Kidney epithelial cell (primary cell): Measurements from ENCODE around the gene ATP5PO. TPM values are rescaled to one million over a fixed set of nuclear protein-coding genes. Genes with fewer than 3 reads are reported as not detected.
"Not testable (repeated sequence)": the region's sequence is repeated elsewhere in the genome, so short reads cannot be mapped to it uniquely, and the experiment has no call there.

Experiments
- DNase-seq: peaks from one replicate; pipeline ENCODE4 v3.0.0-alpha.2; 2010; ENCODE audit warnings: low read depth
- H3K27me3 ChIP-seq: 2 replicates; pipeline ENCODE4 v1.6.0; 2011; ENCODE audit warnings: low read length; ENCODE audit not compliant: control insufficient read depth, insufficient read depth
- H3K36me3 ChIP-seq: 2 replicates; pipeline ENCODE4 v1.5.1; 2011; ENCODE audit warnings: low read length; ENCODE audit not compliant: control insufficient read depth, insufficient read depth
- H3K4me3 ChIP-seq: 2 replicates; pipeline ENCODE4 v1.5.1; 2011; ENCODE audit warnings: low read depth, mild to moderate bottlenecking, control low read depth, low read length
- total RNA-seq: library from RNA; depleted of rRNA; stranded (reverse); fragments of >200 nt; gene quantifications from 2 replicates; pipeline ENCODE4 v1.2.3, GENCODE V29; 2015
- TF ChIP-seq, protein P1 (sequence below): IDR thresholded peaks from 2 replicates; pipeline ENCODE4 v1.5.1; 2011; ENCODE audit warnings: mild to moderate bottlenecking, moderate library complexity, low read length, control low read depth, inconsistent platforms; ENCODE audit not compliant: insufficient read depth, poor library complexity, severe bottlenecking

ATP5PO gene
- total RNA-seq, 1 donor from 2014 or later: 286 TPM

DNA sequence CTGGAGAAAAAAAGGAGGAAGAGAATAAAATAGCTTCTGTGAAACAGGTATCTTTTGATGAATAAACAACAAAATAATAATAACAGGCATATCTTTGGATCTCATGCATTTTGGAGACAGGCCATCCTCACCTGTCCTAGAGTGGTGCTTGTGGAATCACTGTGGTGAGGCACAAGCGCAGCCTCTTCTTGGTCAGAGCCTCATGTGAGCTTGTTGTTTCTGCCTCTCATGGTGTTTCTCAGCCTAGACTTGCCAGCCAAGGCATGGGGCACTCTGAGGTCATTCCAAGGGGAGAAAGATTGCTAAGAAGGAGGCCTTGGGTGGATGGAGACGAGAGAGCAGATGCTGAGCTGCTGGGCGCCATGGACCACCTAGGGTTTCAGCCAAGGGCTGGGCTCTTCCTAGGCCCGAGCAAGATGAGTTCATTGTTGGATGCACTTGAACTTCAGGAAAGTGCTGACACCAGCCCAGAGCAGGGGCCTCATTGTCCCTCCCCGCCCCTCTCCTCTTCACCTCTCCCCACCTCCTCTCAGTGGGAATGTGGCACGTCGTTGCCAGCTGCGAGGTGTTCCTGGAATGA lies 49.5 kb downstream of the ATP5PO start:
- Histone ChIP-seq H3K27me3 (no peaks in the 10 kb centered on the region), H3K36me3 (no peaks in the 10 kb centered on the region), H3K4me3 (no peak overlapping the region)
- DNase-seq: no peak
- TF ChIP-seq, protein P1, sequence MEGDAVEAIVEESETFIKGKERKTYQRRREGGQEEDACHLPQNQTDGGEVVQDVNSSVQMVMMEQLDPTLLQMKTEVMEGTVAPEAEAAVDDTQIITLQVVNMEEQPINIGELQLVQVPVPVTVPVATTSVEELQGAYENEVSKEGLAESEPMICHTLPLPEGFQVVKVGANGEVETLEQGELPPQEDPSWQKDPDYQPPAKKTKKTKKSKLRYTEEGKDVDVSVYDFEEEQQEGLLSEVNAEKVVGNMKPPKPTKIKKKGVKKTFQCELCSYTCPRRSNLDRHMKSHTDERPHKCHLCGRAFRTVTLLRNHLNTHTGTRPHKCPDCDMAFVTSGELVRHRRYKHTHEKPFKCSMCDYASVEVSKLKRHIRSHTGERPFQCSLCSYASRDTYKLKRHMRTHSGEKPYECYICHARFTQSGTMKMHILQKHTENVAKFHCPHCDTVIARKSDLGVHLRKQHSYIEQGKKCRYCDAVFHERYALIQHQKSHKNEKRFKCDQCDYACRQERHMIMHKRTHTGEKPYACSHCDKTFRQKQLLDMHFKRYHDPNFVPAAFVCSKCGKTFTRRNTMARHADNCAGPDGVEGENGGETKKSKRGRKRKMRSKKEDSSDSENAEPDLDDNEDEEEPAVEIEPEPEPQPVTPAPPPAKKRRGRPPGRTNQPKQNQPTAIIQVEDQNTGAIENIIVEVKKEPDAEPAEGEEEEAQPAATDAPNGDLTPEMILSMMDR: no peak

DNA sequence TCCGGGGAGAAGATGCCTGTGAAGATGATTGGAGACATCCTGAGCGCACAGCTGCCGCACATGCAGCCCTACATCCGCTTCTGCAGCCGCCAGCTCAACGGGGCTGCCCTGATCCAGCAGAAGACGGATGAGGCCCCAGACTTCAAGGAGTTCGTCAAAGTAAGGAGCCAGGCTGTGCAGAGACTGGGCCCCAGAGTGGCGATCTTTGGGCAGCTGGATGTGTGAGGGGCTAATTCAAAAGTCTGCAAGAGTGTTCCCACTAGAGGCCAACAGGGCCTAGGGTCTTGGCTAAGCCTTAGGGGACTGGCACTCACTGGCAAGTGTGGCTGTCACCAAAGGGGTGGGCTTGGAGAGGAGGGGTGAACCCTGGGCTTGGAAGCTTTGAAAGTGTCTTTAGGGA lies 50.4 kb downstream of the ATP5PO start:
- TF ChIP-seq, protein P1: no peak

DNA sequence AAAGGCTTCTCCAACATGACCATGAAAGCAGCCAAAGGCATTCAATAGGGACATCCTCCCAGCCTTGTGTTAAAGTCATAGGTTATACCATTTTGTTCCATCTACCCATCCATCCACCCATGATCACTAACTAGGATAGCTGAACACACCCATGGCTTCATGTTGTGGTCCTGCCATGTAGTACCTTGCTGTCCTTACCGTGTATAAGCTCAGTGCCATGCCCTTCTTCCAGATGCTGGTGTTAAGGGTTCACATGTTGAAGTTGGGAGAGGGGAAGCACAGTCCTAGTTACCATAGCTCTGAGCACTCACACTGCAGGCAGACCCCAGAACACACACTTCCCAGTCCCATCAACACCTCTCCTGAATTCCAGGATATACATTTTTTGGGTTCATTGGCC lies 51.5 kb downstream of the ATP5PO start:
- TF ChIP-seq, protein P1: no peak
- DNase-seq: no peak
- H3K27me3 ChIP-seq: no peaks in the 10 kb centered on the region

More for the DNA sequence above, 50.4 kb downstream of the ATP5PO start:
- DNase-seq: no peak
- Histone ChIP-seq H3K4me3 (no peak overlapping the region), H3K27me3 (no peaks in the 10 kb centered on the region), H3K36me3 (no peaks in the 10 kb centered on the region)

DNA sequence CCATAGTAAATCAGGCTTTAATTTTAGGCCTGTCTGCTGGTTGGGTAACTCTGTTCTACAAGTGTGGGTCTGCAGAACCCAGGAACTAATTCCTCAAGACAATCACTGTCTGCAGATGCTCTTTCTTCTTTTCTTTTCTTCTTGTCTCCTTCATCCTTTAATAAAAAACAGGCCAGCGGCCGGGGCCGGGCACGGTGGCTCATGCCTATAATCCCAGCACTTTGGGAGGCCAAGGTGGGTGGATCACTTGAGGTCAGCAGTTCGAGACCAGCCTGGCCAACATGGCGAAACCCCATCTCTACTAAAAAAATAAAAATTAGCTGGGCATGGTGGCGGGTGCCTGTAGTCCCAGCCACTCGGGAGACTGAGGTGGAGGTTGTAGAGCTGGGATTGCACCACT lies 52.4 kb downstream of the ATP5PO start:
- not testable (repeated sequence) for DNase-seq, H3K36me3 ChIP-seq, H3K27me3 ChIP-seq, H3K4me3 ChIP-seq

More for the DNA sequence above, 51.5 kb downstream of the ATP5PO start:
- no peaks in the 10 kb centered on the region for H3K36me3 ChIP-seq
- no peak overlapping the region for H3K4me3 ChIP-seq

DNA sequence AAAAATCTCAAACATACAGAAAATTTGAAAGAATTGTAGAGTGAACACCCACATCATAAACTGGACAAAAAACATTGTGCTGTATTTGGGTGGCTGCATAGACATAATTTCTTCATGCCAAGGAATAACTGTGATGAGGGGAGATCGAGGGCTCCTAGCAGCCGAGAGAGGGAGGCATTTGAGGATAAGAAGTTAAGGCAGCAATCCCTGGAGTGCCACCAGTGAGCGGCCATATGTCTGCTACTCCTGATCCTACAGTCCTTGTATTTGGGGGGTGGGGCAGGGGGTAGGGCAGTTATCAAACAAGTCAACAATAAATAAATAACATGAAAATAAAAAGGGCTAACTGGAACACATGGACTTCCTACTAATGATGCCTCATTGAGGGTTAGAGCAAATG lies 54.5 kb downstream of the ATP5PO start:
- Histone ChIP-seq H3K36me3 (no peaks in the 10 kb centered on the region), H3K27me3 (peaks cover 3% of the 10 kb centered on the region), H3K4me3 (no peak overlapping the region)
- TF ChIP-seq, protein P1: no peak
- DNase-seq: no peak

DNA sequence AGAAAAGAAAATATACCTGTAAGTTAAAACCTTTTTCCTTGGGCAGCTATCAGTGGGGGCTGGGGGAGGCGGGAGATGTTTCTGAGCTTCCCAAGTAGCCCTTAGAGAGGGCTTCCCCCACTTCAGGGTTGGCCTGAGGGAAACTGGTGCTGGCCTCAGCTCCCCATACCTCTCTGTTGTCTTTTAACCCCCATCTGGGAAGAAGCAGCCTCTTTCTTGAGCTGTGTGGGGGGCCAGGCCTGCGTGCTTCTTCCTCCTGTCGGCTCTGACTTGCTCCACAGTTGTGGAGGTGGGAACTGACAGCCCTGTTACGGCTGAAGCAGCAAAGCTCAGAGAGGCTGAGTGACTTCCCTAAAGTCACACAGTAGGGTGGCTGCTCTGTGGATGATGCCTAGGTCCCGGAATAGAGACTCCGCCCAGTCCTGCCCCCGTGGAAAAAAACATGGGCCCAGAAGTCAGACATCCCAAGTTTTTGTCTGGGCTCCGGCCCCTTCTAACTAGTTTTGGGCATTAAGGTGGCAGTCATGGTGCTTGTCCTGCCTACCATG lies 55.2 kb downstream of the ATP5PO start:
- Histone ChIP-seq H3K27me3 (peaks cover 3% of the 10 kb centered on the region), H3K4me3 (no peak overlapping the region), H3K36me3 (no peaks in the 10 kb centered on the region)
- DNase-seq: no peak
- TF ChIP-seq, protein P1: no peak
